ENCODE data around the gene MEPCE. TPM values are rescaled to one million over a fixed set of nuclear protein-coding genes. Genes with fewer than 3 reads are reported as not detected.
"Not testable (repeated sequence)": the region's sequence is repeated elsewhere in the genome, so short reads cannot be mapped to it uniquely, and the experiment has no call there.

Gene MEPCE
- total RNA-seq, 1 donor from 2014 or later: 38.5 TPM

DNA sequence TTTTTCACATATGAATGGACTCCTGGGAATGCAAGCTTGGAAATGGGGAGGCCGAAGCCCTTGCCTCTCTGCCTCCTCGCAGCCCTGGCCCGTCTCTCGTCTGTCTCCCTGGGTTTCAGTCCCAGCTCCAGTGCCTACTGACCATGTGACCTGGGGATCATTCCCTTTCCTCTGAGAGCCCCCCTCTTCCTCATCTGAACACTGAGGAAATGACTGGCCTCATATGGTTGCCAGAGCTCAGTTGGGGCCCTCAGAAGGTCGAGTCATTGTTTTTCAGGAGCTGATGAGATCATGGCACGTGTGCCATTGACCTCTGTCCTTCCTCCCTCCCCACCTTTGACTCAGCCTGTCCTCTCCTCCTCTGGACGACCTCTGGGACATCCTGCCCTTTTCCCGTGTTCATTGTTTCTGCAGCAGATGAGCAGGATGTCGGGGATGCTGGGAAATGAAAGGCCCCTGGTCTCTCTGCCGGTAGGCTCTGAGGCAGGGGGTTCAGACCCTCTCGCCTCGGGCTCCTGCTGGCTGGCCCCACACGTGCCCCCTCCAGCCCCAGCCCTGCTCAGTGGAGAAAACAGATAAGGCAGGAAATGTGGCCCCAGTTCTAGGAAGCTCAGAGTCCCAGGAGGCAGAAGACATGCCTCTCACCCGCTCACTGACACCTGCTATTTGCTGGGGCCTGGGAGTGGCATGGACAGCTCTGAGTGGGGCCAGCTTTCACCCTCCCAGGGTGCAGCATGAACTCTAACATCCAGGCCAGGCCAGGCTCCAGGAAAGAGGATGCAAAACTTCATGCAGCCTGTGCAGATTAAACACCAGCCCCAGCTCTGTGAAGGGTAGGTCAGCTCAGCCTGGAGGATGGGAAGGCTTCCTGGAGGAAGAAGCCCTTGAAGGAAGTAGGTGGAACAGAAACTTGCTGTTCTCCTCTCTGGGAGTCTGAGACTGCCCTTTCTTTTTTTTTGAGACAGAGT lies 15.0 kb downstream of the MEPCE start:
- H3K27me3 Mint-ChIP-seq (ENCODE audit: low read depth): no peaks in the 10 kb centered on the region
- no peaks in the 10 kb centered on the region for H3K36me3 Mint-ChIP-seq
- no peaks in the 10 kb centered on the region for H3K9me3 Mint-ChIP-seq
- H3K4me1 Mint-ChIP-seq: no peaks in the 10 kb centered on the region
- TF ChIP-seq CTCF (IDR thresholded peaks at IDR 0.05; ENCODE audit: unreplicated experiment): no peak
- no peak for DNase-seq (ENCODE audit: low spot score in 2 of 2, unreplicated experiment in 2 of 2)
- no peak overlapping the region for H3K4me3 Mint-ChIP-seq
- H3K27ac Mint-ChIP-seq: no peak overlapping the region

DNA sequence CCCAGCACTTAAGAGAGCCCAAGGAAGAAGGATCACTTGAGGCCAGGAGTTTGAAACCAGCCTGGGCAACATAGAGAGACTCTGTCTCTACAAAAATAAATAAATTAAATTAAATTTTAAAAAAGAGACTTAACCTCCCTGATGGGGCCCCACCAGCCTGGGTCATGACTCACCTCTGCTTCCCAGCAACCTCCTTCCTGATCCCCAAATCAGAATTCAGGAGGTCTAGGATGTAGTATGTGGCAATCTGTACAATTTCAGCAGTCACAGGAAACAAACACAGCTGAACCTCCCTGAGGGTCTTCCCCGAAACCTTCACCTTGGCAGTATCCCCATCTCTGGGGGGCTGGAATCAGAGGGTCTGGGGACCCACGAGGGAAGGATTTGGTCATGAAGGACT lies 16.4 kb downstream of the MEPCE start:
- Mint-ChIP-seq H3K36me3 (no peaks in the 10 kb centered on the region), H3K27me3 (ENCODE audit: low read depth) (no peaks in the 10 kb centered on the region), H3K4me3 (no peak overlapping the region), H3K9me3 (no peaks in the 10 kb centered on the region), H3K4me1 (no peaks in the 10 kb centered on the region), H3K27ac (peak overlapping the region; percentile 39)
- TF ChIP-seq CTCF (IDR thresholded peaks at IDR 0.05; ENCODE audit: unreplicated experiment): no peak
- no peak for DNase-seq (ENCODE audit: low spot score in 2 of 2, unreplicated experiment in 2 of 2)

GRCh38 chr7:100447363-100447762 lies 17.7 kb downstream of the MEPCE start:
- not testable (repeated sequence) for H3K27ac Mint-ChIP-seq; H3K27me3 Mint-ChIP-seq (ENCODE audit: low read depth); H3K36me3 Mint-ChIP-seq; H3K9me3 Mint-ChIP-seq; DNase-seq (ENCODE audit: low spot score in 2 of 2, unreplicated experiment in 2 of 2); H3K4me3 Mint-ChIP-seq; H3K4me1 Mint-ChIP-seq

DNA sequence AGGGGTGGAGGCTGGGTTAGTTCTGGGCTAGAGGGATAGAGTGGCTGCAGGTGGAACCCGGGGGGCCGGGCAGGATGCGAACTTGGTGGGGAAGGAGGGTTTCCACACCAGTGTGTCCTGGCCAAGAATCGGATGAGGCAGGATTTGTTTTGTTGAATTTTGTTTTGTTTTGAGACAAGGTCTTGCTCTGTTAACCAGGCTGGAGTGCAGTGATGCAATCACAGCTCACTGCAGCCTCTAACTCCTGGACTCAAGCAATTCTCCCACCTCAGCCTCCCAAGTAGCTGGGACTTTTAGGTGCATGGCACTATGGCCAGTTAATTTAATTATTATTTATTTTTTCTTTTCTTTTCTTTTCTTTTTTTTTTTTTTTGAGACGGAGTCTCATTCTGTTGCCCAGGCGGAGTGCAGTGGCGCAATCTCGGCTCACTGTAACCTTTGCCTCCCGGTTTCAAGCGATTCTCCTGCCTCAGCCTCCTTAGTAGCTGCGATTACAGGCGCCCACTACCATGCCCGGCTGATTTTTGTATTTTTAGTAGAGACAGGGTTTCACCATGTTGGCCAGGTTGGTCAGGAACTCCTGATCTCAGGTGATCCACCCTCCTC lies 19.7 kb downstream of the MEPCE start:
- peak overlapping the region; percentile 43 for H3K4me3 Mint-ChIP-seq
- no peaks in the 10 kb centered on the region for H3K36me3 Mint-ChIP-seq
- no peaks in the 10 kb centered on the region for H3K9me3 Mint-ChIP-seq
- no peaks in the 10 kb centered on the region for H3K27me3 Mint-ChIP-seq (ENCODE audit: low read depth)
- DNase-seq (ENCODE audit: low spot score in 2 of 2, unreplicated experiment in 2 of 2): no peak
- no peaks in the 10 kb centered on the region for H3K4me1 Mint-ChIP-seq
- H3K27ac Mint-ChIP-seq: peak overlapping the region; percentile 27
- TF ChIP-seq CTCF (IDR thresholded peaks at IDR 0.05; ENCODE audit: unreplicated experiment): no peak

DNA sequence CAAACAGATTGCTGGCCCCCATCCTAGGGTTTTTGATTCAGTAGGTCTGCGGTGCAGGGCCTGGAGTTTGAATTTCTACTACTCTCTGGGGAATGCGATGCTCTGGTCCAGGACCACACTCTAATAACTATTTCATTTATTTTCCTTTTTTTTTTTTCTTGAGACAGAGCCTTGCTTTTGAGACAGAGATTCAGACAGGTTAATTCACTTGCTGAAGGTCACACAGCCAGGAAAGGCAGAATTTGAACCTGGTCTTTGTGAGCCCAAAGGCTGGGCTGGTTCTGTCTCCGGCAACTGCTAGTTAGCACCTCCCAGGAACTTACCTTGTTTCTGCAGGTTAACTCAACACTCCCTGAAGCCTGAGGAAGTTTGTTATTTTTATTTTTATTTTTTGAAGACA lies 22.9 kb downstream of the MEPCE start:
- H3K9me3 Mint-ChIP-seq: no peaks in the 10 kb centered on the region

DNA sequence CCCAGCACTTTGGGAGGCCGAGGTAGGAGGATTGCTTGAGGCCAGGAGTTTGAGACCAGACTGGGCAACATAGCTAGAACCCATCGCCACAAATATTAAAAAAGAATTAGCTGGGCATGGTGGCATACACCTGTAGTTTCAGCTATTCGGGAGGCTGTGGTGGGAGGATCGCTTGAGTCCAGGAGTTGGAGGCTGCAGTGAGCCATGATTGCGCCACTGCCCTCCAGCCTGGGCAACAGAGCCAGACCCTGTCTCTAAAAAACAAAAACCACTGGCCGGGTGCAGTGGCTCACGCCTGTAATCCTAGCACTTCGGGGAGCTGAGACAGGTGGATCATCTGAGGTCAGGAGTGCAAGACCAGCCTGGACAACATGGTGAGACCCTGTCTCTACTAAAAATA lies 24.2 kb downstream of the MEPCE start:
- not testable (repeated sequence) for H3K4me1 Mint-ChIP-seq; H3K9me3 Mint-ChIP-seq; H3K4me3 Mint-ChIP-seq; H3K36me3 Mint-ChIP-seq; H3K27ac Mint-ChIP-seq; DNase-seq (ENCODE audit: low spot score in 2 of 2, unreplicated experiment in 2 of 2); H3K27me3 Mint-ChIP-seq (ENCODE audit: low read depth)

More for the DNA sequence above, 22.9 kb downstream of the MEPCE start:
- Mint-ChIP-seq H3K4me1 (no peaks in the 10 kb centered on the region), H3K27ac (no peak overlapping the region), H3K36me3 (no peaks in the 10 kb centered on the region), H3K4me3 (no peak overlapping the region), H3K27me3 (ENCODE audit: low read depth) (no peaks in the 10 kb centered on the region)
- DNase-seq (ENCODE audit: low spot score in 2 of 2, unreplicated experiment in 2 of 2): no peak
- TF ChIP-seq CTCF (IDR thresholded peaks at IDR 0.05; ENCODE audit: unreplicated experiment): no peak

Measured in mesothelial cell of epicardium (in vitro differentiated cells).